ENCODE data around the gene CASZ1. TPM values are rescaled to one million over a fixed set of nuclear protein-coding genes. Genes with fewer than 3 reads are reported as not detected.

The CASZ1 gene
- total RNA-seq, 6 experiments from 2014 or later: 0.14 to 0.67 (median 0.43) TPM

- Mint-ChIP-seq H3K4me1 (ENCODE audit: low read depth) (no peaks in the 10 kb centered on the region), H3K9me3 (no peaks in the 10 kb centered on the region), H3K27me3 (ENCODE audit: insufficient read depth) (peaks cover 25% of the 10 kb centered on the region), H3K27ac (no peak overlapping the region), H3K36me3 (ENCODE audit: low read depth) (no peaks in the 10 kb centered on the region), H3K4me3 (no peak overlapping the region)
- no peak for DNase-seq
- no peak for TF ChIP-seq CTCF (IDR thresholded peaks at IDR 0.05)
Measured at GRCh38 chr1:10734375-10734774, 62.1 kb downstream of the CASZ1 start.

- Mint-ChIP-seq H3K4me1 (ENCODE audit: low read depth) (no peaks in the 10 kb centered on the region), H3K27ac (no peak overlapping the region), H3K9me3 (no peaks in the 10 kb centered on the region), H3K27me3 (ENCODE audit: insufficient read depth) (peaks cover 25% of the 10 kb centered on the region), H3K4me3 (no peak overlapping the region), H3K36me3 (ENCODE audit: low read depth) (no peaks in the 10 kb centered on the region)
- DNase-seq: no peak
- TF ChIP-seq CTCF (IDR thresholded peaks at IDR 0.05): no peak
Measured at GRCh38 chr1:10733474-10734366, 62.7 kb downstream of the CASZ1 start.

- peaks cover 24% of the 10 kb centered on the region for H3K27me3 Mint-ChIP-seq (ENCODE audit: insufficient read depth)
- H3K9me3 Mint-ChIP-seq: no peaks in the 10 kb centered on the region
- no peak overlapping the region for H3K4me3 Mint-ChIP-seq
- H3K27ac Mint-ChIP-seq: no peak overlapping the region
- no peak for TF ChIP-seq CTCF (IDR thresholded peaks at IDR 0.05)
- no peaks in the 10 kb centered on the region for H3K4me1 Mint-ChIP-seq (ENCODE audit: low read depth)
- no peaks in the 10 kb centered on the region for H3K36me3 Mint-ChIP-seq (ENCODE audit: low read depth)
- DNase-seq: peak; percentile 66
Measured at GRCh38 chr1:10730985-10731384, 65.5 kb downstream of the CASZ1 start.

DNA sequence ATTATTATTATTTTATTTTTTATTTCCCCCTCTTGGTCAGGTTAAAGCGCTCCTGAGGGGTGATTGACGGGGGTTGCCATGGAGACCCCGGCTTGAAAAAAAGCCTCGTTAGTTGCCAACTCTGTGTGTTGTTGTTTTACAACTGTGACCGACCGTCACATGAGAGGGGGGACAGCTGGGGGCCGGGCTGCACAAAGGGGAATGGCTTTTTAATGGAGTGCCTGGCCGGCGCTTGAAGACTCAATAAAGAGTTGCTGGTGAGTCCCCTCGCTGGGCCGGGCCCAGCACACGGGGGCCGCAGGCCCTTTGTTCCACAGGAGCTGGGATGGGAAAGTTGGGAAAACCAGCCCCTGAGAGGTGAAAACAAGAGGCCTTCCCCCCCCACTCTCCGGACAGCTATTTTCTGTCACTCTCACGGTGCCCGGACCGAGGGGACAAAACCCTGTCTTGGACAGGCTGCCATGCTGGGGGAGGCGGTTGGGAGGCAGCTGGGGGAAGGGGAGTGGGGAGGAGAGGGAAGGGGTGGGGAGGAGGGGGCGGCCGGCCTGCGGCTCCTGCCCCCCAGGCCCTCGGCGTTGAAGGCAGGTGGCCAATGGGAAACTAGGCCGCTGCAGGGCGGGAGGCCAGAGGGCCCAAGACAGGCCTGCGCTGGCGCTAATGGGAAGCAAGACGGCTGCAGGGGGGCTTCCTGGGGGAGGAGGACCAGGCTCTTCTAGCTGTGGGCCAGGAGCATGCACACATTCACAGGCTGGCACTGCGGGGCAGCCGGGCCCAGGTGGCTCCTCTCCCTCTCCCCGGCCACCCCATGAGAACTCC lies 67.6 kb downstream of the CASZ1 start:
- H3K4me3 Mint-ChIP-seq: no peak overlapping the region
- peaks cover 18% of the 10 kb centered on the region for H3K27me3 Mint-ChIP-seq (ENCODE audit: insufficient read depth)
- peaks cover 21% of the 10 kb centered on the region for H3K4me1 Mint-ChIP-seq (ENCODE audit: low read depth)
- H3K9me3 Mint-ChIP-seq: no peaks in the 10 kb centered on the region
- no peak for DNase-seq
- H3K36me3 Mint-ChIP-seq (ENCODE audit: low read depth): no peaks in the 10 kb centered on the region
- TF ChIP-seq CTCF (IDR thresholded peaks at IDR 0.05): no peak
- no peak overlapping the region for H3K27ac Mint-ChIP-seq

DNA sequence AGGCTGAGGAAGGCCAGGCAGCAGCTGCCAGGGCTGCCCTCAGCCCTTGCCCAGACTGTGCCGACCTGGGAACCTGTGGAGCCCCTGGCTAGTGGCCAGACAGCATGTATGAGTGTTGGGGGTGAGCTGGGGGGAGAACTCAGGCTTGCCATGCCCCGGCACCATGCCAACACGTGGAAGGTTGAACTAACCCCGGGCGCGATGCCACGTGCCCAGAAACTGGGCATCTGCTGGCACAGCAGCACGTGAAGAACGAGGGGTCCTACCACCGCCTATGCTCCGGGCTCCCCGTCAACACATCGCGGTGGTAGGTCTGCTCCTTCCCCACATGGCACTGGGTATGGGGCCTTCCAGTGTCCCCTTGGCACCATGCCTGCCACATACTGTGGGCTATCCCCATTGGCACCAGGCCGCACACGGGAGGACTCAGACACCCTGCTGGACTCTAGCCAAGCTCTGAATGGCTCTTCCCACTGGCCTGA lies 68.7 kb downstream of the CASZ1 start:
- H3K9me3 Mint-ChIP-seq: no peaks in the 10 kb centered on the region
- H3K27me3 Mint-ChIP-seq (ENCODE audit: insufficient read depth): peaks cover 19% of the 10 kb centered on the region
- TF ChIP-seq CTCF (IDR thresholded peaks at IDR 0.05): no peak
- H3K27ac Mint-ChIP-seq: no peak overlapping the region
- H3K4me3 Mint-ChIP-seq: no peak overlapping the region
- peaks cover 24% of the 10 kb centered on the region for H3K4me1 Mint-ChIP-seq (ENCODE audit: low read depth)
- no peaks in the 10 kb centered on the region for H3K36me3 Mint-ChIP-seq (ENCODE audit: low read depth)
- no peak for DNase-seq
